Measurements from ENCODE around the gene SLC37A3.

GRCh38 chr7:140440593-140440992 is 42.3 kb upstream of the SLC37A3 start:
- TF ChIP-seq EZH2 (IDR thresholded peaks at IDR 0.05; ENCODE audit: borderline replicate concordance, low read depth, low read length, severe bottlenecking) (no peak), POLR2A (IDR thresholded peaks at IDR 0.05; ENCODE audit: low read depth, low read length) (no peak), CTCF (IDR thresholded peaks at IDR 0.05; ENCODE audit: extremely low read depth in 1 of 2, insufficient read depth in 1 of 2, low read depth in 1 of 2, low read length in 2 of 2) (no peak)
